Measurements from ENCODE around the gene MRPS27.
A peak's percentile ranks its signal among the peaks of the same experiment; 100 is the strongest.
"Not testable (repeated sequence)": the region's sequence is repeated elsewhere in the genome, so short reads cannot be mapped to it uniquely, and the experiment has no call there.

The MRPS27 gene

DNA sequence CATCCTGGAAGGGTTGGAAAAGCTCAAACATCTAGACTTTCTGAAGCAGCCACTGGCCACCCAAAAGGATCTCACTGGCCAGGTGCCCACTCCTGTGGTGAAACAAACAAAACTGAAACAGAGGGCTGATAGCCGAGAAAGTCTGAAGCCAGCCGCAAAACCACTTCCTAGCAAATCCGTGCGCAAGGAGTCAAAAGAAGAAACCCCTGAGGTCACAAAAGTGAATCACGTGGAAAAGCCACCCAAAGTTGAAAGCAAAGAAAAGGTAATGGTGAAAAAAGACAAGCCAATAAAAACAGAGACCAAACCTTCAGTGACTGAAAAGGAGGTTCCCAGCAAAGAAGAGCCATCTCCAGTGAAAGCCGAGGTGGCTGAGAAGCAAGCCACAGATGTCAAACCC is 125.2 kb downstream of the MRPS27 start:
- in situ Hi-C loops (cut with HindIII; ENCODE audit: low pct_ligation_motif_present, low pct_unique_long_range_greater_than_20kb, low sequenced_read_pairs) = no loop called here
- DNase-seq = no peak

DNA sequence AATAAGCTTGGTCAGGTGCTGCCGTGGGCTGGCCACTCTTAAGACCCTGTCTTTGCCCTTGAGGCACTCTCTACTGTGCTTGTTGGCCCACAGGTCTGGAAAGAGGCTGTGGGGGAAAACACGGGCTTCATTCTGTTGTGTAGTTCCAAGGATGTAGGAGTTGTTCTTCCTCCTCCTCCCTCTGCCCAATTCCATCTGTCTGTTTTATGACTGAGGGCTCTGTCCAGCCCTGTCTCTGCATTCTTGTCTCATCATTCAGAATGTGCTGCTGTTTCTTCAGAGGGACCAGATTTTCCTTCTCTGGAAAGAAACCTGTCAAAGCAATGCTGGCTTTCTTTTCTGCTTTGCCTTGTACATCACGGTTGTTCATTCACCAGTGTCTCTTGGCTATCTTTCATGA is 128.6 kb downstream of the MRPS27 start:
- DNase-seq = no peak

DNA sequence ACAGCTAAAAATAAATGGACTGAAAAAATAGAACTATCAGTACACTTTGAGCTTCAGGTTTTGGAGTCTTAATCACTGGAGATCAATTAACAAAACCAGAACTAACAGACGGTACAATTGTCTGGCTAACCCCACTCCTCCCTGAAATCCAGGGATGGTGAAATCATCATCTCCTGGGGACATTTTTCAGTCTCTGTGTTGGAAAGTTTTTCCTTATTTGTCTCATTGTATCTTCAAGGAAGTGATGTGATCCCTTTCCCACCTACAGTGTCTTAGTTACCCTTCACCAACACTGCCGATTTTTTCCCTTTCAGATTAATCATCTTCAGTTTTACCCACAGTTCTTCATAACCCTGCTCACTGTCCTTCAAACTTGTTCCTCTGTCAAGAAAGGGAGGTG is 130.9 kb downstream of the MRPS27 start:
- in situ Hi-C loops (cut with HindIII; ENCODE audit: low pct_ligation_motif_present, low pct_unique_long_range_greater_than_20kb, low sequenced_read_pairs) = no loop called here
- no peak for DNase-seq

More for the DNA sequence above, 128.6 kb downstream of the MRPS27 start:
- in situ Hi-C loops (cut with HindIII; ENCODE audit: low pct_ligation_motif_present, low pct_unique_long_range_greater_than_20kb, low sequenced_read_pairs) = no loop called here

DNA sequence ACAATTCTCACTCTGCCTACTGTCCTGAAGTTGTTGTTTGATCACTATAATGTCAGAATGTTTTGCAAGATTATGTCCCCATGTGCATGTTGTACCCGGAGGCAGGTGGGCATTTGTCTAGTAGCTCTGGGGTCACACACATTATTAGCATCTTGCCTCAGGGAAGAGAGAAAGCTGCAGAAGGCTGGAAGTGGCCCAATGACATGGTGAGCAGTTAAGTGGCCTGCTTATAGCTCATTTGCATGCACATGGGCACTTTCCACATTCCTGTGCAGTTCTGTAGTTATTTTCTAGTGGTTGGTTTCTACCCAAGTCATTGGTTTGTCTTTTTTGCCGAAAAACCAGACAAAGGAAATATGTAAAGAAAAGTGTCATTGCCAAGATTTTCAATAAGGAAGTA is 131.9 kb downstream of the MRPS27 start:
- in situ Hi-C loops (cut with HindIII; ENCODE audit: low pct_ligation_motif_present, low pct_unique_long_range_greater_than_20kb, low sequenced_read_pairs) = no loop called here
- DNase-seq = no peak

DNA sequence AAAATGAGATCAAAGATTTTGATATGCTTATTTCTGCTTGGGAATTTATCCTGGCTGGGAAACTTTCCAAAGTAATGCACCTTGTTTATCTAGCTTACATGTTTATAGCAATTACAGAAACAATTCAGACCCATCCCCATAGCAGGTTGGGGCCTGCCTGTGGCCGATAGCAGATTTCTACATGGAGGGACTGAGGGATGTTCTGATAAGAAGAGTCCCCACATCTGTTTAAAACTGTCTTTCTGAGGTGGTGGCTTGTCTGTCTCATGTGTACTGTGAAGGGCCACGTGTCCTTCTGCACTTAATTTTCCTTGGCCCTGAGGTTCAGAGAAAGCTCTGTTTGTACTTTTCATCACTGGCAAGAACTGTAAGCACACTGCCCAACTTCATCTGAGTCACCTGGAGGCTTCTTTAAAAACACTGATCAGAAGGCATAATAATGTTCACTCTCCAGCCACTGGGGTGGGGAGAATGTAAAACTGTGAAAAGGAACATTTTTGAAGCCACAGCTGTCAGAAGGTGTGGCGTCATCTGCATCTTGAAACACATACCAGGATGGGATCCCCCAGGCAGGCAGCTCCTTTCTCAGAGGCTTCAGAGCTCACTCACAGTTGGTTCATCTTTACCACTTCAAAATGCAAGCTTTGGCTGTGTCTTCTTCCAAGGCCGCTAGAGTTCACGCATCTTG is 132.5 kb downstream of the MRPS27 start:
- DNase-seq = no peak
- in situ Hi-C loops (cut with HindIII; ENCODE audit: low pct_ligation_motif_present, low pct_unique_long_range_greater_than_20kb, low sequenced_read_pairs) = no loop called here

DNA sequence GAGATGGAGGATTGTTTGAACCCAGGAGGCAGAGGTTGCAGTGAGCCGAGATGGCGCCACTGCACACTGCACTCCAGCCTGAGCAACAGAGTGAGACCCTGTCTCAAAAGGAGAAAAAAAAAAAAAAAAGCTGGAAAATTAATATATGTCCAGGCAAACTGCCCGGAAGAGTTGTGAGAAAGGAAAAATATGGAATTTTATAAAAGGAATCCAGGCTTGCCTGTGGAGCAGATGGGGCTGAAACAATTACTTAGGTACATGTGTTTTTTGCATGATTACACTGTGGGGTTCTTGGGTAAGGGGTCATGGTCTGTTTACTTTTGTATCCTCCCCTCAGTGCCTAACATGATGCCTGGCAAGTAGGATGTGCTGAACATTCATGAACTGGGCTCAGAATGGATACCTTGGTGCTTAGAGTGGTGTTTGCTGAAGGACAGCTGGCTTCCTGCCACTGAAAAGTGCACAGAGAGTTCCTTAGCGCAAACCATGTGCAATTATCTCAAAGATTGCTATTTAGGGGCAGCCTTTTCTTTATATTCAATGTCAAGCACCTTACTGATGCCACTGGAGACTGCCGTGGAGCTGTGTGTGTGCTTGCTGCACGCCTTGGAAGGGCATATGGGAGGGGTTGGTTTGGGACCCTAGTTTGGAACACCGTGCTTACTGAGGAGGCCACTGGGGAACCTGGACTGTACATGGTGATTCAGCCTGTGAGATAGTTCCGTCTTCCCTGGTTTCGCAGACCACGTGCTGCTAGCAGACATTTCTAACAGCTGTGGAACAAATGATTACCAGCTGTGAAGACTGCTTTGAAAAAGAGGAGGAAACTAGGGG is 134.3 kb downstream of the MRPS27 start:
- no peak for DNase-seq
- in situ Hi-C loops (cut with HindIII; ENCODE audit: low pct_ligation_motif_present, low pct_unique_long_range_greater_than_20kb, low sequenced_read_pairs) = no loop called here

DNA sequence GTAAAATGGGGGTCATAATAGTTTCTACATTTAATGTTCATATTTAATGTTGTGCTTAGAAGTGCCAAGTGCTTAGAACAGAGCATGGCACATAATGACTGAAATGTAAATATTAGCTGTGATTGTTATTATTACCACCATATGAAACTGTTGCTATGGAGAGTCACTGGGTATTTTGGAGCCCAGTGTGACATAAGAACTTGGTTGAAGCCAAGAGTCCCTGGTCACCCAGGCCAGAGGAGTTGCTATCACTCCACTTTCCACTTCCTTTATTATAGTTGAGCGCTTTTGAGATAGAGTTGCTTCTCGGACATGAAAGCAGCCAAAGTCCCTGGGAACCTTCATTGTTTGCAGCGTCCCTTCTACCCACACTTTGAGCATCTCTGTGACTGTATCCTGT is 135.6 kb downstream of the MRPS27 start:
- DNase-seq = no peak
- in situ Hi-C loops (cut with HindIII; ENCODE audit: low pct_ligation_motif_present, low pct_unique_long_range_greater_than_20kb, low sequenced_read_pairs) = no loop called here

DNA sequence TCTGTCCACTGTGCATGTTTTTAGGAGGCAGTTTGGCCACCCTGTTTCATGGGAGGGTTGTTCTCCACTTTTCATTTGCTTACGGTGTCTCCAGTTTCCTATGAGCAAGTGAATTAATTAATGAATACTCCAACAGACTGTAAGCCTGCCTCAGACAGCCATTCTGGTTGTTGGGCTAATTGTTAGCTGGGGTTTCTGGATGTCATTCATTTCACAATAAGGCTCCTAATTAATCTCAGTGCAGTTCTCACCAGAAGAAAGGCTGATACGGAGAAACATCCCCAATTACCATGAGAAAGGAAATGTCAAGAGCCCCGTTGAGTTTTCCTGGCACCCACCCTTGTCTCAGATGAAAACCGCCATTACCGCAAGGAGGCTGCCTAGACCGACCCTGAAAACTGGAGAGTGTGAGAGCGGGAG is 136.9 kb downstream of the MRPS27 start:
- DNase-seq = no peak
- in situ Hi-C loops (cut with HindIII; ENCODE audit: low pct_ligation_motif_present, low pct_unique_long_range_greater_than_20kb, low sequenced_read_pairs) = no loop called here

DNA sequence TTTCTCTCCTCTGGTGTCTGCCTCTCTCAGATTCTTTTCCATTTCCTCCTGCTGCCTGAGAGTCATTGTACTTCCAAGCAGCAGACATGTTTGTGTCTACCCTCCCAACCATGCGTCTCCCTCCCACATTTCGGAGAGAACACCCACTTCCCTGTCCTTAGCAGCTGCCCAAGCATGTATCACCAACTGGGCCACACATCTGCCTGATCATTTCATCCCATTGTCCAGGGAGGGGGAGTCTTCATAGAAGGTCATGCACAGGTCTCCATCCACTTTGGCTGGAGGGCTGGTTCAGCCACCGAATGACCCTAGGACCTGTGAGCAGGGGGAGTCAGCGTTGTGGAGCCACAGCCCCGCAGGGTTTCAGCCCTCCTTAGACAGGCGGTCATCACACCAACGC is 137.4 kb downstream of the MRPS27 start:
- in situ Hi-C loops (cut with HindIII; ENCODE audit: low pct_ligation_motif_present, low pct_unique_long_range_greater_than_20kb, low sequenced_read_pairs) = no loop called here
- no peak for DNase-seq

DNA sequence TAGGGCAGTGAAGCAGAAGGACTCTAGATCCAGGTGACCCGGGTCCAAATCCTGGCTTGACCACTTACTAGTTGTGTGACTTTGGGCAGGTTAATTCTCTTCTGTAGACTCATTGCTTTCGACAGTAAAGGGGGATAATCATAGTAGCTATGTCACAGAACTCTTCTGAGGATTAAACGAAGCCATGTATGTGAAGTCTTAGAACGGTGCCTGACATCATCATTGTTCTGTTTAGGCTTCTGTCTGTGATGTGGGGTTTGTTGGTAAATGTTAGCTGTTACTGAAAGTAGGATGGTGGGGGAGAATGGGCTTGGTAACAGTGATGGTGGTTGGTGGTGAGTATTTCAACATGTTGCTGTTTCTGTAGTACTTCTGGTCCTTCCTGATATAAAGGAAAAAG is 139.1 kb downstream of the MRPS27 start:
- in situ Hi-C loops (cut with HindIII; ENCODE audit: low pct_ligation_motif_present, low pct_unique_long_range_greater_than_20kb, low sequenced_read_pairs) = no loop called here

DNA sequence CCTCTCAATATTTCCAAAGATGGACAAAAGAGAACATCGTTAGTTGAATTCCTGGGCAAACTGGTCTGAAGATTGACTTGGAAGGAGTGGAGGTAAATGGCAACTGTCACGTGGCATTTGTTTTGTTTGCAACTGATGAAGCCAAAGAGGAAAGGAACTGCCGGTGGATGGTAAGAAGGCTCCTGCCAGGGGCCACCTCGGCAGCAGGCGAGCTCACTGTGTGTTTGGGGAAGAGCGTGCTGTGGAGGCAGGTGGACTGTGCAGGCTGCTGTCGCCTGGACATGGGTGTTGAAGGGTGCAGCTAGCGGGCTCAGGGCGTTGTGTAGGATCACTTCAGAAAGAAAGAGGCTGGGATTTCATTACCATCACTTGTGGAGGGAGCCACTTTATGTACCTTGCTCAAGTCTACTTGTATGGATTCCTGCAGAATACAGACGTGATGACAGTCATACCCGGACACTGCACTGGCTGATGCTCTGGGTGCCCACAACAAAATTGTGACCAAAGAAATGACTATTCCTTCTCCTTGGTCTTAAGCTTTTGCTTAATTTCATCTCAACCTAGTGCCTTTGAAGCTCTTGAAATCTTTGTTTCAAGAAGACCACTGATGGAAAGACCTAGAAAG is 140.1 kb downstream of the MRPS27 start:
- in situ Hi-C loops (cut with HindIII; ENCODE audit: low pct_ligation_motif_present, low pct_unique_long_range_greater_than_20kb, low sequenced_read_pairs) = no loop called here
- peak; percentile 8 for DNase-seq

More for the DNA sequence above, 139.1 kb downstream of the MRPS27 start:
- no peak for DNase-seq

DNA sequence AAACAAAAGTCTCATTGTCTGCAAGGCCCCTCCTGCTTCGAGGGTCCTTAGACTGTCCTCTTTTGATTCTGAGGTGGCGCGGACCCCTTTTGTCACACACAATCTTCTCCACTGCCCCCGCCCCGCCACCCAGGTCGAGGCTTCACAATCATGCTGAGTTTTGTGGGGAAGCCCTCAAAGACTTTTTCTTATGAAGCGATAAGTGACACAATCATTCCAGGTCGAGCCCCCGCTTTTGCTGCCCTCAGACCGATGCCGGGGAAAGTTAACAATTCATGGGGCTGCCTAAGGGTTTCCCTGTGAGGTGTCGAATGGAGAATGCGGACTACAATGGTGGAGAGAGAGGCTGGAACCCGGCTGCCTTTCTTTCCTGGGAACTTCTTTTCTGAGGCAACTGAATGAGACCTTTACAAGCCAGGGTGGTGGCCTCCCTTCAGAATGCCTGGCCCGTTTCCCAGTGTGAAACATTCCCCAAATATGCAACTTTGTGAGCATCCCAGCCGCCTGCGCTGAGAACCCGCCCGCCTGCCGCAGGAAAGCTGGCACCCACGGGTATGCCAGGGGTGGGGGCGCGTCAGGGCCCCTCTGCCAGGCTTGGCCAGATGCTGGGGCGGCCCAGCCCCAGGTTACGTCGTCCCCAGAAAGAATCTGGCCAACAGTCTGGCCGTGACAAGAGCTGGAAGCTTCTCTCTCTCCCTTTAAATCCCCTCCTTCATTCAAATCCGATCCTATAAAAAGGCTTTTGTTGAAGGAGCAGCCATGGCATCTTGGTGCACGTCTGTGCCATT is 140.8 kb downstream of the MRPS27 start:
- in situ Hi-C loops (cut with HindIII; ENCODE audit: low pct_ligation_motif_present, low pct_unique_long_range_greater_than_20kb, low sequenced_read_pairs) = no loop called here
- DNase-seq = peak; percentile 88

DNA sequence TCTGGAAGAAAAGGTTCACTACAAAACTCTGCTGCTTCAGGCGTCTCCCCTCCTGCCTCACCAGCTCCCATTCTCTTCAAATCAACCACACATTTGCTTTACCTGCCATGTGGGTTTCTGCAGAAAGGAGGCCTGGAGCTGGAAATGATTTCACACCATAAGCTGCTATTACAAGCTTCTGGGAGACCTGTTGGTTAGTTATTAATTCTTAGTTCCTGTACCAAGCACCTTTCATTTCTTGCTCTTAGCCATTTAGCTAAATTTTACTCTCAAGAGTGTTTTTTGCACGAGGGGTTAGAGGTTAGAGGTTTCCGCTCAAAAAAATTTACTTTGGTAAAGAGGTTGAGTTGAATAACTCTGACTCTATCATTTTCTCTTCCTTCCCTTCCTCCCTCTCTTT is 142.5 kb downstream of the MRPS27 start:
- in situ Hi-C loops (cut with HindIII; ENCODE audit: low pct_ligation_motif_present, low pct_unique_long_range_greater_than_20kb, low sequenced_read_pairs) = no loop called here
- no peak for DNase-seq

DNA sequence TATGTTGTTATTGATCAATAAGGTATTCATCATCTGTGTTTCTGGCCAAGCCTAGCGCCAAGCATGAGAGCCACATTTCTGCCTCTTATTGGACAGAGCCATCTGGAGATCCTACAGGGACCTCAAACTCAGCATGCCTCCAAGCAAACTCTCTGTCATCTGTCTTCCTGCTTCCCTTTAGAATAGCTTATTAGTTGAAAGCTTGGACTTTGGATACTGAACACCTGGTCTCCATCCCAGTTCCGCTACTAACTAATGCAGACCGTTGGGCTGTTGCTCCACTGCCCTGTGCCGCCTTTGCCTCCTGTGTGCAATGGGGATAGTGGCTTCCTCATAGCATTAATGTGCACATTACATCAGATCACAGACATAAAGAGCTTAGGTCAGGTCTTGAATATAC is 147.3 kb downstream of the MRPS27 start:
- in situ Hi-C loops (cut with HindIII; ENCODE audit: low pct_ligation_motif_present, low pct_unique_long_range_greater_than_20kb, low sequenced_read_pairs) = no loop called here
- no peak for DNase-seq

DNA sequence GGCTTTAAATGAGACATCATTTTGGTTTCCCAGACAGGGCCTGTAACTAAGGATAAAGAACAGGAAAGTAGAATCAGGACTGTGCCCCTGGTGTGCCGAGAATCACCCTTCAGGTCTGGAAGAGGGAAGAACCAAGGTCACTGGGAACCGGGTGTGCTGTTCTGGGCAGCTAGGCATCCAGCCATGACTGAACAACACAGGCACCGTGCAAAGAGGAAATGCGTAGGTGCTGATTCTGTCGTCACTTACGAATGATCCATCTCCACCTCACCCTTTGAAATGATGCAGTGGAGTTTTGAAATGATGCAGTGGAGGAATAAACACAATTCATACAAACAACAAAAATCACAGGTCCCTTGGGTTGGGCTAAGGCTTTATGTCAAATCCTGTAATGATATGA is 148.4 kb downstream of the MRPS27 start:
- no peak for DNase-seq
- in situ Hi-C loops (cut with HindIII; ENCODE audit: low pct_ligation_motif_present, low pct_unique_long_range_greater_than_20kb, low sequenced_read_pairs) = no loop called here

DNA sequence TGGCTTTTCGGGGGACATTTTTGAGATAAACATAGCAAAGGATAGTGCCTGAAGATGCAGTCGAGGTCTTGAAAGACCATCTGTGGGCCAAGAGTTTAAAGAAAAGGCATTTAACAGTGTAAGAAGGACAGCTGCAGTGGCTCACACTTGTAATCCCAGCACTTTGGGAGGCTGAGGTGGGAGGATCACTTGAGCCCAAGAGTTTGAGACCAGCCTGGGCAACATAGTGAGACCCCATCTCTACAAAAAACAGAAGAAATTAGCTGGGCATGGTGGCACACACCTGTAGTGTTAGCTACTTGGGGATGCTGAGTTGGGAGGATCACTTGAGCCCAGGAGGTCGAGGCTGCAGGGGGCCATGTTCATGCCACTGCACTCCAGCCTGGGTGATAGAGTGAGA is 148.9 kb downstream of the MRPS27 start:
- DNase-seq; in situ Hi-C loops (cut with HindIII; ENCODE audit: low pct_ligation_motif_present, low pct_unique_long_range_greater_than_20kb, low sequenced_read_pairs): not testable (repeated sequence)

DNA sequence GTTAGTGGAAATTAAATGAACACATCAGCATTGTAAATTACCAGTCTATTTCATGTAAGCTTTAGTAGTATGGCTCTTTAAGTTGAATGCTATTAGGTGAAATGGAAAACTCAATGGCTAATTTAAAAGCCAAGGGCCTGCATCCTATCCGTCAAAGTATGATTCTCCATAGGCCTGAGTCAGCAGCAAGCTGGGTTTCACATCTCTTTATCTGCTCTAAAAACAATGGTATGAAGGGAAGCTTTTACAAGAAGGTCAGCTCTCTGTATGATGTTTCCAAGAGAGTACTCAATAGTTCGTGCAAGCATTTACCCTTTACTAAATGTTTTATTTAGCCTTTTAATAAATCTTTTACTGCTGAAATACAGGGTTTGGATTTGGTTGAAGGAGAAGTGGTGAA is 149.9 kb downstream of the MRPS27 start:
- in situ Hi-C loops (cut with HindIII; ENCODE audit: low pct_ligation_motif_present, low pct_unique_long_range_greater_than_20kb, low sequenced_read_pairs) = no loop called here
- no peak for DNase-seq
